Measurements from ENCODE around the gene CRYL1.

DNA sequence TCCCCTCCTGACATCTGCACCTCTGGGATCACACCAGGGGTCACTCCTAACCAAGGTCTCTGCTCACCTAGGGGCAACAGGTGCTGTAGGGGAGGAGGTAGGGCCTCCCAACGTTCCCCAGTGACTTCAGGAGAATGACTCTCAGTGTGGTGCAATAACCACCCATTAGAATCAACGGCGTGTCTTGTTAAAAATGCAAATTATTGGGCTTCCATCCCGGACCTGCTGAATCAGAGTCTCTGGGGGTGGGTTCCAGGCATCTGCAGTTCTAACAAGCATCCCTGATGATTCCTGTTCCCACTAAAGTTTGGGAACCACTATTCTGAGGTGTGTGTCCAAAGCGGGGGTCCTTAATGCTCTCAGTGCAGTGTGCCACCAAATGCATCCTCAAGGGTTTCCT, 84.6 kb downstream of the CRYL1 start:
- TF ChIP-seq, protein P1, sequence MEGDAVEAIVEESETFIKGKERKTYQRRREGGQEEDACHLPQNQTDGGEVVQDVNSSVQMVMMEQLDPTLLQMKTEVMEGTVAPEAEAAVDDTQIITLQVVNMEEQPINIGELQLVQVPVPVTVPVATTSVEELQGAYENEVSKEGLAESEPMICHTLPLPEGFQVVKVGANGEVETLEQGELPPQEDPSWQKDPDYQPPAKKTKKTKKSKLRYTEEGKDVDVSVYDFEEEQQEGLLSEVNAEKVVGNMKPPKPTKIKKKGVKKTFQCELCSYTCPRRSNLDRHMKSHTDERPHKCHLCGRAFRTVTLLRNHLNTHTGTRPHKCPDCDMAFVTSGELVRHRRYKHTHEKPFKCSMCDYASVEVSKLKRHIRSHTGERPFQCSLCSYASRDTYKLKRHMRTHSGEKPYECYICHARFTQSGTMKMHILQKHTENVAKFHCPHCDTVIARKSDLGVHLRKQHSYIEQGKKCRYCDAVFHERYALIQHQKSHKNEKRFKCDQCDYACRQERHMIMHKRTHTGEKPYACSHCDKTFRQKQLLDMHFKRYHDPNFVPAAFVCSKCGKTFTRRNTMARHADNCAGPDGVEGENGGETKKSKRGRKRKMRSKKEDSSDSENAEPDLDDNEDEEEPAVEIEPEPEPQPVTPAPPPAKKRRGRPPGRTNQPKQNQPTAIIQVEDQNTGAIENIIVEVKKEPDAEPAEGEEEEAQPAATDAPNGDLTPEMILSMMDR (conservative IDR thresholded peaks at IDR 0.05; ENCODE audit: low read depth, low read length) = no peak
- no peak for TF ChIP-seq EZH2 (IDR thresholded peaks at IDR 0.05; ENCODE audit: borderline replicate concordance, low read depth, low read length, poor library complexity, severe bottlenecking)

Measured in A673 (cell line).